ENCODE measurements around the gene EVX2.

Gene EVX2

DNA sequence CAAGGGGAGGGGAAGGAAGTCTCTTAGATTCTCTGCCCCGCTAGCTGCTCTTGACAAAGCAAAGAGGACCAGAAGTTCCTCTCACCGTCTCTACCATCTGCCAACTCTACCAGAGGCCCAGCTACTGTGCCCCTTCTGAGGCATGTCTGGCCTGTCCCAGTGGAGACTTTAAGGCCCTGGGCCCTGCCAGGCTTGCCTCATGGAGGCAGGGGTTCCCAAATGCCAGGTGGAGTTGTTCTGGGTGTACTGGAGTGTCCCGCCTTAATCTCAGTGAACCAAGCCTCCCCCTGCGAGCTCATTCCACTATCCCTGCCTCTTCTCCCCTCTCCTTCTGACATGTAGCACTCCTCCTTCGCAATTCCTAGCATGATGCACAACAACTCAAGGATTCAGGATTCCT is 18.1 kb upstream of the EVX2 start:
- TF ChIP-seq, protein P1, sequence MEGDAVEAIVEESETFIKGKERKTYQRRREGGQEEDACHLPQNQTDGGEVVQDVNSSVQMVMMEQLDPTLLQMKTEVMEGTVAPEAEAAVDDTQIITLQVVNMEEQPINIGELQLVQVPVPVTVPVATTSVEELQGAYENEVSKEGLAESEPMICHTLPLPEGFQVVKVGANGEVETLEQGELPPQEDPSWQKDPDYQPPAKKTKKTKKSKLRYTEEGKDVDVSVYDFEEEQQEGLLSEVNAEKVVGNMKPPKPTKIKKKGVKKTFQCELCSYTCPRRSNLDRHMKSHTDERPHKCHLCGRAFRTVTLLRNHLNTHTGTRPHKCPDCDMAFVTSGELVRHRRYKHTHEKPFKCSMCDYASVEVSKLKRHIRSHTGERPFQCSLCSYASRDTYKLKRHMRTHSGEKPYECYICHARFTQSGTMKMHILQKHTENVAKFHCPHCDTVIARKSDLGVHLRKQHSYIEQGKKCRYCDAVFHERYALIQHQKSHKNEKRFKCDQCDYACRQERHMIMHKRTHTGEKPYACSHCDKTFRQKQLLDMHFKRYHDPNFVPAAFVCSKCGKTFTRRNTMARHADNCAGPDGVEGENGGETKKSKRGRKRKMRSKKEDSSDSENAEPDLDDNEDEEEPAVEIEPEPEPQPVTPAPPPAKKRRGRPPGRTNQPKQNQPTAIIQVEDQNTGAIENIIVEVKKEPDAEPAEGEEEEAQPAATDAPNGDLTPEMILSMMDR (conservative IDR thresholded peaks at IDR 0.05; ENCODE audit: control insufficient read depth, insufficient read depth, low read depth, low read length) = no peak
- DNase-seq (ENCODE audit: low read depth) = no peak
- H3K4me3 ChIP-seq (ENCODE audit: control insufficient read depth, low read depth, low read length) = no peak overlapping the region

DNA sequence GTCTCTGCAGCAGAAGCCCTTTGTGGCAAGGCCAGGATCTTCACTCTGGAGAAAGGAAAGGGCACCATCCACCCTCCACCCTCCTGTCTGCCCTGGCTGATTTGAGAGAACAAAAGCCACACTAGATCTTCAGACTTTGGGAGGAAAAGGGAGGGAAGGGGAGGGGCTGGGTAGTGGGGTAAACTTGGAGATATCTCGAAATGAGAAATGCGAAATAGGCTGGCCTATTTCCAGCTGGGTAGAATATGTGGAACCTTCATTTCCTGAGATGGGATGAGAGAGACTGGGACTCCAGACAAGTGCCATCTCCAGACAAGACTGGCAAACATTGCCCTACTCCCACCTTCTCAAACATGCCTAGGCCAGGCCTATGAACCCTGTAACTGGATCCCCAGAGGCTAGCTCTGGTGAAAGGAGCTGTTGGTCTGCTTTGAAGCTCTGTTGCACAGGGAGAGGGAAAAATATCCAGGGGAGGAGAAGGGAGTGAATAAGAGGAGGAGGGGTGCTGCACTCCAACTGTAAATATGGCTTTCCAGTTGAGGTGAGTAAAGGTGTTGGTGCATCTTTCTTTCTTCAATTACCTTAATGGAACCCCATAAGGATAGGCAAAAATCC is 17.6 kb upstream of the EVX2 start:
- TF ChIP-seq, protein P1 (conservative IDR thresholded peaks at IDR 0.05; ENCODE audit: control insufficient read depth, insufficient read depth, low read depth, low read length) = no peak
- H3K4me3 ChIP-seq (ENCODE audit: control insufficient read depth, low read depth, low read length) = no peak overlapping the region
- no peak for DNase-seq (ENCODE audit: low read depth)

DNA sequence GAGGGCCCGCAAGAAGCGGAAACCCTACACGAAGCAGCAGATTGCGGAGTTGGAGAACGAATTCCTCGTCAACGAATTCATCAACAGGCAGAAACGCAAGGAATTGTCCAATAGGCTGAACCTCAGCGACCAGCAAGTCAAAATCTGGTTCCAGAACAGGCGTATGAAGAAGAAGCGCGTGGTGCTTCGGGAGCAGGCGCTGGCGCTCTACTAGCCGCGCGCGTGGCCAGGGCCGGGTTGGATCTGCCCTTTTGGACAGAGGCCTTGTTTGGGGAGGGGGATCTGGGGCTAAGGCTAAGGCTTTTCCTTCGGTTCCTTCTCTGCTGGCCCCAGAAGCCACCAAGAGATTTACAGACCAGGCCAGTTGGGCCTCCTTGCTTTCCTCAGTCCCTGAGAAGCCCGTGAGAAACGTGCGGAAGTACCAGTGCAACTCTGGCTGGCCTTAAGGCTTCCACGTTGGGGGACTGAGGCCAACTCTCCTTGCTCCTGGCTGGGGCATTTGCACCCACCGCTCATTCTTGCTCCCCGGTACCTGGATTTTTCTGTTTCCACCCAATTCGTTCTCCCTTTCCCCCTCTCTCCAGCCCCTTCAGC is 16.9 kb upstream of the EVX2 start:
- no peak overlapping the region for H3K4me3 ChIP-seq (ENCODE audit: control insufficient read depth, low read depth, low read length)
- TF ChIP-seq, protein P1 (conservative IDR thresholded peaks at IDR 0.05; ENCODE audit: control insufficient read depth, insufficient read depth, low read depth, low read length) = no peak
- DNase-seq (ENCODE audit: low read depth) = no peak

DNA sequence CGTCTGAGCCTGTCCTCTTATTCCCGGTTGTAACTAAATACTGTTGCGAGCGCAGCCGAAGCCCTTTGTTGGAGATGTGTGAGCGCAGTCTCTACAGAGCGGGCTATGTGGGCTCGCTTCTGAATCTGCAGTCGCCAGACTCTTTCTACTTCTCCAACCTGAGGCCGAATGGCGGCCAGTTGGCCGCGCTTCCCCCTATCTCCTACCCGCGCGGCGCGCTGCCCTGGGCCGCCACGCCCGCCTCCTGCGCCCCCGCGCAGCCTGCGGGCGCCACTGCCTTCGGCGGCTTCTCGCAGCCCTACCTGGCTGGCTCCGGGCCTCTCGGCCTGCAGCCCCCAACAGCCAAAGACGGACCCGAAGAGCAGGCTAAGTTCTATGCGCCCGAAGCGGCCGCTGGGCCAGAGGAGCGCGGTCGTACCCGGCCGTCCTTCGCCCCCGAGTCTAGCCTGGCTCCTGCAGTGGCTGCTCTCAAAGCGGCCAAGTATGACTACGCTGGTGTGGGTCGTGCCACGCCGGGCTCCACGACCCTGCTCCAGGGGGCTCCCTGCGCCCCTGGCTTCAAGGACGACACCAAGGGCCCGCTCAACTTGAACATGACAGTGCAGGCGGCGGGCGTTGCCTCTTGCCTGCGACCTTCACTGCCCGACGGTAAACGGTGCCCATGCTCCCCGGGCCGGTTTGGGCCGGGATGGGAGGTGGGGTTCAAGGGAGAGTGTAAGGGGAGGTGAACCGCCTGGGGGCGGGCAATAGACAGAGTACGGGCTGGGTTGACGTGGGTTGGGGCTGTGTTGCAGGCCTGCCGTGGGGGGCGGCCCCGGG is 16.2 kb upstream of the EVX2 start, which contains the start of gene HOXD12:
Gene HOXD12, plus strand, starts transcription at position 68 of the 819 bp plus-strand sequence. Its CDS starts 7 bp downstream, at position 75.
- H3K4me3 ChIP-seq (ENCODE audit: control insufficient read depth, low read depth, low read length) = no peak within 1 kb of the TSS
- TF ChIP-seq, protein P1 (conservative IDR thresholded peaks at IDR 0.05; ENCODE audit: control insufficient read depth, insufficient read depth, low read depth, low read length) = no peak
- DNase-seq (ENCODE audit: low read depth) = no peak

DNA sequence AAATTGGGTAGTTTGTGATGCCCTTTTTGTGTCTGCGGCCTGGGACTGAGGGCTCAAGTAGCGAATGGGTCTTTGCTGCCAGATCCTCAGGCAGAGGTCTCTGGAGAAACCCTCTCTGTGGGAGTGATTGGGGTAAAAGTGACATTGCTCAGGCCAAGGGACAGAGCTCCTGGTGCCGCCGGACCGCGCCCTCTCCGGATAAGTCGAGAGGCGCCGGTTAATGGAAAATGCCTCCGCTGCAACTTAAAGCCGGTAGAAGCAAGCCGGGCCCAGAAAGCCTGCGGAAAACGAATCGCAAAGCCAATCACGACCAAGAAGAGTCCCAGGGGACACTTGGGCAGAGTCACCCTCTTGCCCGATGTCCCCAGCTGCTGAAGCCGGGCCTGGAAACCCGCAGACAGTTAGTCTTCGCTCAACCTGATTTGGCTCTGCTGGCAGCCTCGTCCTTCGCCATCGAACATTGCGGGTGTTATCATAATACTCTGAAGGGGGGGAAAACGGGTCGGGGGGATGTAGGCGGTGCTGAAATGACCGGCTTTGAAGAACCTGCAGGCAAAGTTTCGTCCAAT is 15.5 kb upstream of the EVX2 start:
- no peak overlapping the region for H3K4me3 ChIP-seq (ENCODE audit: control insufficient read depth, low read depth, low read length)
- no peak for DNase-seq (ENCODE audit: low read depth)
- TF ChIP-seq, protein P1 (conservative IDR thresholded peaks at IDR 0.05; ENCODE audit: control insufficient read depth, insufficient read depth, low read depth, low read length) = no peak

DNA sequence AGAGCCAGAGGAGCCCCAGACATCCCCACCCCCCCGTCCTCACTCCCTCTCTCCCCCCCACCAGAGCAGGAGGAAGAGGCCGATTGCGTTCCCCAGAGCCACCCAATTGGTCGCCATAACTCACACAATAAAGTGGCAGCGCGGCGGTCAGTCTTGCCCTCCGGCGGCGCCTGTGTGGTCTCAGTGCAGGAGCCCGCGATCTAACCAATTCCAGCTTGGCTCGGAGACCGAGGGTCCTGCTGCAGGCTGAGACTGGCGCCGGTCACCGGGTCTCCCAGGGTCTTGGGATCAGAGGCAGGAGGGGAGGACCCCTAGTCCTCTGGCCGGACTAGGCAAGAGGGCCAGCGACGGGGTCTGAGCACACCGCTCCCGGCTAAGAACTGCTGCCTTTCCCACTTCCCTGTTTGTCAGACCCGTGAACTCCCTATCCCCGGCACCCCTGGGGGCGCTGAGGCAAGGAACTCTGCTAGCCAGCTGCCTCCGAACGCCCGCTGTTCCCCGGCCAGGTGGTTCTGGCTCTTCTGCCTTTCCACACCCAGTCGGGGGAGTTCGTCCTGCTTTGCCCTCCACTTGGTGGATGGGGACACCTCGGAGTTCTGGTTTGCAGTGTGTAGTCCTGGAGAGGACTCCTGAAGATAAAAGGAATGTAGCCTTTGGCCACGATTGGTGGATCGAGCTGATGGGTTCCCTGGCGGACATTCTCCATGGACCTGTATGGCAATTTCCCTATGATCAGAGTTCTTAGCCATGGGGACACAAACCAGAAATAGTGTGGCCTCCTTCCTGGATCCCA is 14.8 kb upstream of the EVX2 start:
- no peak overlapping the region for H3K4me3 ChIP-seq (ENCODE audit: control insufficient read depth, low read depth, low read length)
- DNase-seq (ENCODE audit: low read depth) = no peak
- TF ChIP-seq, protein P1 (conservative IDR thresholded peaks at IDR 0.05; ENCODE audit: control insufficient read depth, insufficient read depth, low read depth, low read length) = no peak

All from fibroblast of mammary gland (primary cell).